Adrenal gland (tissue), 5 donors: ENCODE measurements around the gene TUBB2A.

Experiments
- CTCF ChIP-seq, 6 experiments: fragments of 450-650 bp in 4 of 6; fragments of 200-600 bp in 2 of 6; sonication (generic) in 1 of 6; IDR thresholded peaks; 1 replicate in 5 of 6; 2 replicates in 1 of 6; pipeline versions ENCODE4 v1.5.1 to v1.8.0; 2016 to 2021; ENCODE audit warnings: antibody characterized with exemption in 6 of 6, mild to moderate bottlenecking in 2 of 6, moderate library complexity in 1 of 6
- POLR2A ChIP-seq, 2 donors: fragments of 450-650 bp; IDR thresholded peaks; one replicate each; pipeline ENCODE4 v1.6.1; 2017; ENCODE audit warnings: antibody characterized with exemption in 2 of 2, mild to moderate bottlenecking in 2 of 2, moderate library complexity in 1 of 2
- donor health status: DM: no; HTN: no; CAD: no.

- TF ChIP-seq CTCF (IDR thresholded peaks at IDR 0.05) (no peak), POLR2A (IDR thresholded peaks at IDR 0.05) (no peak)
Observed at GRCh38 chr6:3159805-3160781, 2.7 kb upstream of the TUBB2A start.
